SK-N-SH (cell line): Measurements from ENCODE around the gene PARD3. TPM values are rescaled to one million over a fixed set of nuclear protein-coding genes. Genes with fewer than 3 reads are reported as not detected.

Source experiments
- CTCF ChIA-PET: fragments of 300-600, 350-600 bp; formaldehyde crosslinking; extraction: SDS; loops from one replicate; lab custom pipeline; 2021; lab: Yijun Ruan, JAX
- POLR2A ChIA-PET: fragments of 350-600 bp; sonication (Branson Sonifier 250); formaldehyde crosslinking; extraction: SDS; loops from one replicate; lab custom pipeline; 2020; ENCODE audit warnings: antibody characterized with exemption, inconsistent platforms; lab: Yijun Ruan, JAX
- DNase-seq: peaks from one replicate; pipeline ENCODE4 v3.0.0; 2012
- H2AFZ ChIP-seq: fragments of 200-600 bp; sonication (generic); 2 replicates; pipeline ENCODE4 v1.8.1; 2016; ENCODE audit warnings: antibody characterized with exemption, mild to moderate bottlenecking, low read depth
- H3F3A ChIP-seq: fragments of 200-600 bp; sonication (generic); replicated peaks from 2 replicates; pipeline ENCODE3; 2016; ENCODE audit warnings: antibody characterized with exemption, mild to moderate bottlenecking; ENCODE audit not compliant: insufficient read depth
- H3K27ac ChIP-seq, 2 experiments: fragments of 200-500 bp in 1 of 2; fragments of 200-600 bp in 1 of 2; sonication (Bioruptor generic) in 1 of 2; sonication (generic), shearing (Covaris generic) in 1 of 2; 2 replicates each; pipeline versions ENCODE4 v1.5.1 to v1.6.1; 2014 to 2016; ENCODE audit warnings: low read depth in 2 of 2, inconsistent platforms in 1 of 2, low read length in 1 of 2, mild to moderate bottlenecking in 1 of 2, mixed read lengths in 1 of 2
- H3K27me3 ChIP-seq: fragments of 200-600 bp; sonication (generic), shearing (Covaris generic); 2 replicates; pipeline ENCODE4 v1.6.1; 2016; ENCODE audit warnings: mixed run types; ENCODE audit not compliant: insufficient read depth
- H3K36me3 ChIP-seq, 2 experiments: fragments of 200-500 bp in 1 of 2; fragments of 200-600 bp in 1 of 2; sonication (Bioruptor generic) in 1 of 2; sonication (generic) in 1 of 2; replicated peaks in 1 of 2; 2 replicates each; pipeline versions ENCODE3 to v1.5.1; 2014 to 2016; ENCODE audit warnings: low read length in 1 of 2, mild to moderate bottlenecking in 1 of 2; ENCODE audit not compliant: insufficient read depth in 2 of 2, control insufficient read depth in 1 of 2
- H3K4me1 ChIP-seq, 2 experiments: fragments of 200-500 bp in 1 of 2; fragments of 200-600 bp in 1 of 2; sonication (Bioruptor generic) in 1 of 2; sonication (generic), shearing (Covaris generic) in 1 of 2; 2 replicates each; pipeline versions ENCODE4 v1.5.1 to v1.6.1; 2014 to 2016; ENCODE audit warnings: low read depth in 1 of 2, low read length in 1 of 2, mixed run types in 1 of 2; ENCODE audit not compliant: insufficient read depth in 2 of 2, control insufficient read depth in 1 of 2
- H3K4me2 ChIP-seq: fragments of 200-600 bp; sonication (generic), shearing (Covaris generic); 2 replicates; pipeline ENCODE4 v1.6.1; 2017; ENCODE audit warnings: mixed run types
- H3K4me3 ChIP-seq, 2 experiments: fragments of 200-500 bp in 1 of 2; fragments of 200-600 bp in 1 of 2; sonication (Bioruptor generic) in 1 of 2; sonication (generic), shearing (Covaris generic) in 1 of 2; 2 replicates each; pipeline versions ENCODE4 v1.5.1 to v1.8.1; 2014 to 2016; ENCODE audit warnings: low read depth in 2 of 2, inconsistent platforms in 1 of 2, low read length in 1 of 2, mild to moderate bottlenecking in 1 of 2, mixed read lengths in 1 of 2, moderate library complexity in 1 of 2
- H3K79me2 ChIP-seq: fragments of 200-600 bp; sonication (generic); 2 replicates; pipeline ENCODE4 v1.8.1; 2017; ENCODE audit warnings: mild to moderate bottlenecking; ENCODE audit not compliant: insufficient read depth
- H3K9ac ChIP-seq: fragments of 200-600 bp; sonication (generic); 2 replicates; pipeline ENCODE4 v1.6.1; 2017; ENCODE audit warnings: mixed run types
- H3K9me2 ChIP-seq: fragments of 200-600 bp; sonication (generic); 2 replicates; pipeline ENCODE4 v1.6.1; 2017; ENCODE audit warnings: mixed run types
- H3K9me3 ChIP-seq: fragments of 200-600 bp; sonication (generic); 2 replicates; pipeline ENCODE4 v1.6.1; 2017; ENCODE audit warnings: mixed run types, mild to moderate bottlenecking, moderate library complexity
- H4K20me1 ChIP-seq: fragments of 200-600 bp; sonication (generic); 2 replicates; pipeline ENCODE4 v1.6.1; 2017; ENCODE audit warnings: mild to moderate bottlenecking, mixed run types; ENCODE audit not compliant: insufficient read depth
- CHD2 ChIP-seq: fragments of 150-350 bp; IDR thresholded peaks from 2 replicates; pipeline ENCODE4 v1.6.1; 2018; ENCODE audit warnings: low read length; ENCODE audit not compliant: partially characterized antibody
- FOXJ3 ChIP-seq: sonication (generic); formaldehyde crosslinking; IDR thresholded peaks from 2 replicates; pipeline ENCODE4 v1.5.1; 2020; ENCODE audit warnings: mild to moderate bottlenecking, missing genetic modification reagents
- MAX ChIP-seq: IDR thresholded peaks from 2 replicates; pipeline ENCODE4 v1.4.0; 2012; ENCODE audit warnings: low read depth
- POLR2AphosphoS5 ChIP-seq: IDR thresholded peaks from 2 replicates; pipeline ENCODE4 v1.6.1; 2012; ENCODE audit warnings: low read depth, low read length
- RAD21 ChIP-seq: IDR thresholded peaks from 2 replicates; pipeline ENCODE4 v1.6.1; 2012; ENCODE audit warnings: mild to moderate bottlenecking, low read length
- RCOR1 ChIP-seq: fragments of 150-350 bp; IDR thresholded peaks from 2 replicates; pipeline ENCODE4 v1.6.1; 2017; ENCODE audit warnings: antibody characterized with exemption, low read length
- REST ChIP-seq: IDR thresholded peaks from 2 replicates; pipeline ENCODE4 v1.6.1; 2012; ENCODE audit warnings: mild to moderate bottlenecking, low read depth, low read length, moderate library complexity
- RXRA ChIP-seq: IDR thresholded peaks from 2 replicates; pipeline ENCODE4 v1.4.0; 2012; ENCODE audit warnings: low read depth, mild to moderate bottlenecking, borderline replicate concordance
- SIN3A ChIP-seq: IDR thresholded peaks from 2 replicates; pipeline ENCODE4 v1.6.1; 2012; ENCODE audit warnings: low read depth, mild to moderate bottlenecking, low read length, moderate library complexity, borderline replicate concordance
- SMC3 ChIP-seq: IDR thresholded peaks from 2 replicates; pipeline ENCODE4 v1.6.1; 2012; ENCODE audit warnings: low read depth, low read length, improper control_type of control experiment
- TCF12 ChIP-seq: IDR thresholded peaks from 2 replicates; pipeline ENCODE4 v1.4.0; 2012
- ZBTB33 ChIP-seq: IDR thresholded peaks from 2 replicates; pipeline ENCODE4 v1.4.0; 2012; ENCODE audit warnings: low read depth, borderline replicate concordance
- WGBS: methylation state at CpG from one replicate; pipeline ENCODE4 v1.1.6; 2017; ENCODE audit warnings: low lambda C conversion rate; 5-methylcytosine and 5-hydroxymethylcytosine counted together
- polyA plus RNA-seq, 3 experiments: library from polyadenylated mRNA; depleted of rRNA; stranded (reverse); fragments of >200 nt; gene quantifications; 2 replicates each; pipeline ENCODE4 v1.2.3, GENCODE V29; 2012

The PARD3 gene
- polyA plus RNA-seq, 1 of the 3 experiments (the other 2 are of a cell fraction): 29.4 TPM

GRCh38 chr10:34171957-34172527, 643.1 kb downstream of the PARD3 start:
- Histone ChIP-seq H3K79me2 (no peaks in the 10 kb centered on the region), H3K27me3 (no peaks in the 10 kb centered on the region), H3K4me3 (no peak overlapping the region)
- POLR2A ChIA-PET: no interaction called here
- no peak for DNase-seq
- no peak for TF ChIP-seq SIN3A
- TF ChIP-seq ZBTB33: no peak
- TF ChIP-seq CHD2: no peak
- TF ChIP-seq RXRA: no peak
- TF ChIP-seq SMC3: no peak
- TF ChIP-seq RCOR1: 0 out of 2 replicates have a peak, but pooled peaks have one; percentile 15
- peak; percentile 82 for TF ChIP-seq TCF12
- no peak for TF ChIP-seq RAD21
- TF ChIP-seq FOXJ3 (CRISPR knock-in tag): no peak
- TF ChIP-seq POLR2AphosphoS5: 0 out of 2 replicates have a peak, but pooled peaks have one; percentile 36
- TF ChIP-seq MAX: no peak
- TF ChIP-seq REST: no peak
- TF ChIP-seq, all 33 proteins: peak for 3
- Histone ChIP-seq H3K9ac (no peak overlapping the region), H3K9me2 (no peaks in the 10 kb centered on the region), H4K20me1 (no peaks in the 10 kb centered on the region), H3K9me3 (no peaks in the 10 kb centered on the region), H3K27ac (peak overlapping the region; percentile 16 to 53; a peak in 3 of 4 replicates), H3F3A (no peaks in the 10 kb centered on the region), H2AFZ (no peak overlapping the region), H3K36me3 (no peaks in the 10 kb centered on the region), H3K4me1 (peaks cover 0 to 12% of the 10 kb centered on the region in 2 experiments; a peak in 2 of 4 replicates), H3K4me2 (no peak overlapping the region)
- WGBS: 54% methylated on average over 4 of the region's 4 CpGs
- CTCF ChIA-PET: no interaction called here
